HepG2 (cell line): ENCODE measurements around the gene CARTPT. TPM values are rescaled to one million over a fixed set of nuclear protein-coding genes. Genes with fewer than 3 reads are reported as not detected.

Experiments
- ATAC-seq: fragments of 200-7000 bp; cut with Tn5 transposase; 3 replicates; pipeline ENCODE4 v1.9.1; 2020; ENCODE audit warnings: mild to moderate bottlenecking, moderate library complexity
- BruUV-seq: library from RNA; stranded (reverse); fragments of 400-500 nt; replicated peaks from 2 replicates; lab custom pipeline; 2021; lab: Mats Ljungman, UMichigan
- CTCF ChIA-PET: fragments of 300-600 bp; formaldehyde crosslinking; extraction: SDS; loops from one replicate; lab custom pipeline; 2021; ENCODE audit warnings: low total read pairs, inconsistent platforms, low intra/inter-chr PET ratio; lab: Yijun Ruan, JAX
- POLR2A ChIA-PET: fragments of 350-600 bp; sonication (Branson Sonifier 250); formaldehyde crosslinking; loops from one replicate; lab custom pipeline; 2020; ENCODE audit warnings: antibody characterized with exemption, inconsistent platforms; lab: Yijun Ruan, JAX
- DNase-seq: peaks from one replicate; pipeline ENCODE4 v3.0.0-alpha.2; 2015; ENCODE audit warnings: low spot score
- FAIRE-seq: peaks from 3 replicates; lab custom pipeline; 2011; peaks lifted over from hg19 to GRCh38; lab: Jason Lieb, UNC
- H2AFZ ChIP-seq: one replicate; pipeline ENCODE4 v1.6.1; 2011; ENCODE audit warnings: low read length, inconsistent platforms
- H3K27ac ChIP-seq: fragments of 300-600 bp; 3 replicates; pipeline ENCODE4 v1.8.0; 2011; ENCODE audit warnings: mixed run types, mild to moderate bottlenecking, mixed read lengths, low read length, inconsistent platforms; ENCODE audit not compliant: insufficient read depth; ENCODE audit errors: extremely low read length
- H3K27me3 ChIP-seq, 2 experiments: fragments of 200-600 bp in 1 of 2; 2 replicates in 1 of 2; 3 replicates in 1 of 2; pipeline versions ENCODE4 v1.6.0 to v1.8.0; 2011; ENCODE audit warnings: low read length in 2 of 2, mild to moderate bottlenecking in 2 of 2, moderate library complexity in 2 of 2, inconsistent platforms in 1 of 2; ENCODE audit not compliant: insufficient read depth in 2 of 2, control insufficient read depth in 1 of 2
- H3K36me3 ChIP-seq, 2 experiments: fragments of 200-600 bp in 1 of 2; replicated peaks in 1 of 2; 2 replicates in 1 of 2; 3 replicates in 1 of 2; pipeline versions ENCODE4 v1.5.1 to v1.8.0; 2011; ENCODE audit warnings: low read length in 2 of 2, inconsistent platforms in 1 of 2; ENCODE audit not compliant: insufficient read depth in 2 of 2, control insufficient read depth in 1 of 2
- H3K4me1 ChIP-seq: 2 replicates; pipeline ENCODE4 v1.5.1; 2012; ENCODE audit warnings: low read length, inconsistent platforms; ENCODE audit not compliant: insufficient read depth
- H3K4me2 ChIP-seq: 2 replicates; pipeline ENCODE4 v1.6.0; 2011; ENCODE audit warnings: low read depth, low read length, inconsistent platforms
- H3K4me3 ChIP-seq, 3 experiments: fragments of 200-600 bp in 1 of 3; sonication (generic), shearing (Covaris generic) in 1 of 3; replicated peaks in 1 of 3; 2 replicates each; pipeline ENCODE4 v1.5.1; 2011 to 2016; ENCODE audit warnings: low read length in 3 of 3, inconsistent platforms in 2 of 3, low read depth in 2 of 3, mild to moderate bottlenecking in 2 of 3, control low read depth in 1 of 3, mixed read lengths in 1 of 3; ENCODE audit not compliant: insufficient read depth in 1 of 3
- H3K79me2 ChIP-seq: one replicate; pipeline ENCODE4 v1.6.1; 2011; ENCODE audit warnings: low read length, inconsistent platforms; ENCODE audit not compliant: insufficient read depth
- H3K9ac ChIP-seq: 2 replicates; pipeline ENCODE4 v1.6.0; 2011; ENCODE audit warnings: mild to moderate bottlenecking, low read depth, low read length, inconsistent platforms; ENCODE audit not compliant: insufficient read depth
- H3K9me3 ChIP-seq: 2 replicates; pipeline ENCODE4 v1.5.1; 2012; ENCODE audit warnings: mild to moderate bottlenecking, low read length
- H4K20me1 ChIP-seq: 2 replicates; pipeline ENCODE4 v1.6.0; 2011; ENCODE audit warnings: inconsistent platforms, mild to moderate bottlenecking, low read length, moderate library complexity; ENCODE audit not compliant: insufficient read depth
- CBX5 ChIP-seq: sonication (generic); formaldehyde crosslinking; IDR thresholded peaks from 2 replicates; pipeline ENCODE4 v1.4.0; 2020; ENCODE audit warnings: missing genetic modification reagents, borderline replicate concordance
- HNRNPLL ChIP-seq: fragments of 200-400 bp; formaldehyde crosslinking; IDR thresholded peaks from 2 replicates; pipeline ENCODE4 v1.6.1; 2017; ENCODE audit warnings: mild to moderate bottlenecking, low read depth, low read length; ENCODE audit not compliant: poor library complexity, severe bottlenecking
- MAFF ChIP-seq: IDR thresholded peaks from 2 replicates; pipeline ENCODE4 v1.6.1; 2011; ENCODE audit warnings: low read depth, low read length, improper control_type of control experiment
- MAFK ChIP-seq, 2 experiments: IDR thresholded peaks in 1 of 2; conservative IDR thresholded peaks in 1 of 2; 2 replicates each; pipeline ENCODE4 v1.6.1; 2011; ENCODE audit warnings: improper control_type of control experiment in 2 of 2, low read length in 2 of 2
- MBNL3 ChIP-seq: fragments of 250-450 bp; sonication (Bioruptor Pico); conservative IDR thresholded peaks from 2 replicates; pipeline ENCODE4 v1.8.0; 2022; ENCODE audit warnings: mild to moderate bottlenecking, inconsistent platforms
- SNAPC4 ChIP-seq: sonication (generic); formaldehyde crosslinking; IDR thresholded peaks from 2 replicates; pipeline ENCODE4 v1.4.0; 2020; ENCODE audit warnings: mild to moderate bottlenecking, missing genetic modification reagents
- WGBS: methylation state at CpG from one replicate; pipeline ENCODE4 v1.1.6; 2017; ENCODE audit warnings: low lambda C conversion rate; 5-methylcytosine and 5-hydroxymethylcytosine counted together
- in situ Hi-C: cut with HindIII; loops from 2 replicates; pipeline ENCODE4 v1.10.0; 2017; ENCODE audit warnings: low pct_unique_long_range_greater_than_20kb; ENCODE audit not compliant: extremely low pct_ligation_motif_present
- intact Hi-C: fragments of 100-400 bp; cut with micrococcal nuclease; formaldehyde crosslinking; loops from one replicate; pipeline ENCODE4 v1.10.0; 2022; ENCODE audit not compliant: unreplicated experiment
- polyA plus RNA-seq, 8 experiments: library from polyadenylated mRNA; depleted of rRNA in 3 of 8; stranded (reverse) in 7 of 8; unstranded in 1 of 8; fragments of >200 nt; fragmentation: Illumina TruSeq in 4 of 8; extraction: Trizol in 4 of 8; gene quantifications; 2 replicates each; pipeline versions ENCODE4 v1.2.1 to v1.2.3, GENCODE V29; 2011 to 2016; ENCODE audit warnings: low read depth in 4 of 8, missing spikeins in 1 of 8, mixed read lengths in 1 of 8; ENCODE audit not compliant: insufficient read depth in 1 of 8
- total RNA-seq, 5 experiments: library from RNA; depleted of rRNA; stranded (reverse); fragments of >200 nt; fragmentation: Illumina TruSeq; extraction: Trizol; gene quantifications; 2 replicates each; pipeline ENCODE4 v1.2.3, GENCODE V29; 2016; ENCODE audit warnings: low read depth in 1 of 5
- TF ChIP-seq, protein P1 (sequence below): sonication (generic); formaldehyde crosslinking; IDR thresholded peaks from 2 replicates; pipeline ENCODE4 v1.4.0; 2020; ENCODE audit warnings: mild to moderate bottlenecking, missing genetic modification reagents
- TF ChIP-seq, protein P2 (sequence below): sonication (generic); formaldehyde crosslinking; IDR thresholded peaks from 2 replicates; pipeline ENCODE4; 2020; ENCODE audit warnings: missing genetic modification reagents, mild to moderate bottlenecking, borderline replicate concordance
- TF ChIP-seq, protein P3 (sequence below), 2 experiments: sonication (generic) in 1 of 2; formaldehyde crosslinking in 1 of 2; IDR thresholded peaks; 2 replicates each; pipeline versions ENCODE4 v1.6.1 to v1.9.0; 2014 to 2022; ENCODE audit warnings: antibody characterized with exemption in 1 of 2, borderline replicate concordance in 1 of 2, inconsistent platforms in 1 of 2, low read depth in 1 of 2, missing genetic modification reagents in 1 of 2

Gene CARTPT
- total and polyA plus RNA-seq, 2 of the 13 experiments (the other 11 are each of a cell fraction or from before 2014, with no cell fraction given) = not detected

DNA sequence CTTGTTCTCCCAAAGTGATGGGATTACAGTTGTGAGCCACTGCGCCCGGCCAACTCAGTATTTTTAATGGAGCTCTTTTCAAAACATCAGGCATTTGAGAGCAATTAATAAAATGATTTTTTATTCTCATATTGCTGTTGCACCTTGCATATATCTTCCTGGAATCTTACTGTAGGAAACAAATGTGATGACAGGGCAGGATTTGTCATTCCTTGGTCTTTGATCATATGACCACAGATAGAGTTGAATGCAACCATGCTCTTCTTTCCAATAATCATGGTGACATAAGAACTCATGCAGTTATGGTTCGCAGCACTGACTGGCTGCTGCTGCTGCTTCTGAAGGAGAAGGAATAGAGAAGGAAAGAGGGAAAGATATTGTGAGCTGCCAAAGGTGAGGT, 28.1 kb downstream of the CARTPT start:
- peaks cover 27% of the 10 kb centered on the region for H3K4me1 ChIP-seq
- intact Hi-C loops (no loop called here), in situ Hi-C loops (no loop called here)
- POLR2A ChIA-PET = no interaction called here
- no peak overlapping the region for H3K4me3 ChIP-seq
- H3K27me3 ChIP-seq = no peaks in the 10 kb centered on the region
- FAIRE-seq (no peak), DNase-seq (no peak), ATAC-seq (no peak)
- H3K4me2 ChIP-seq = no peak overlapping the region
- no peaks in the 10 kb centered on the region for H3K79me2 ChIP-seq
- CTCF ChIA-PET = no interaction called here
- WGBS = 76% methylated on average over 3 of the region's 3 CpGs
- BruUV-seq = no TSS peak
- H2AFZ ChIP-seq = no peak overlapping the region
- no peaks in the 10 kb centered on the region for H3K9me3 ChIP-seq
- H3K9ac ChIP-seq = no peak overlapping the region
- H4K20me1 ChIP-seq = no peaks in the 10 kb centered on the region
- H3K27ac ChIP-seq = no peak overlapping the region
- no peaks in the 10 kb centered on the region for H3K36me3 ChIP-seq
- TF ChIP-seq MAFK (conservative IDR thresholded peaks at IDR 0.05 in 1 of 2, IDR thresholded peaks at IDR 0.05 in 1 of 2; ENCODE audit: low read length in 2 of 2) (peak; percentile 56 to 71; a peak in 3 of 4 replicates), CBX5 (CRISPR knock-in tag) (no peak), SNAPC4 (CRISPR knock-in tag) (no peak), MBNL3 (CRISPR knock-in tag) (no peak), HNRNPLL (no peak), MAFF (peak; percentile 44)
- TF ChIP-seq, protein P1, sequence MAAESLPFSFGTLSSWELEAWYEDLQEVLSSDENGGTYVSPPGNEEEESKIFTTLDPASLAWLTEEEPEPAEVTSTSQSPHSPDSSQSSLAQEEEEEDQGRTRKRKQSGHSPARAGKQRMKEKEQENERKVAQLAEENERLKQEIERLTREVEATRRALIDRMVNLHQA (CRISPR knock-in tag) = no peak
- TF ChIP-seq, protein P2, sequence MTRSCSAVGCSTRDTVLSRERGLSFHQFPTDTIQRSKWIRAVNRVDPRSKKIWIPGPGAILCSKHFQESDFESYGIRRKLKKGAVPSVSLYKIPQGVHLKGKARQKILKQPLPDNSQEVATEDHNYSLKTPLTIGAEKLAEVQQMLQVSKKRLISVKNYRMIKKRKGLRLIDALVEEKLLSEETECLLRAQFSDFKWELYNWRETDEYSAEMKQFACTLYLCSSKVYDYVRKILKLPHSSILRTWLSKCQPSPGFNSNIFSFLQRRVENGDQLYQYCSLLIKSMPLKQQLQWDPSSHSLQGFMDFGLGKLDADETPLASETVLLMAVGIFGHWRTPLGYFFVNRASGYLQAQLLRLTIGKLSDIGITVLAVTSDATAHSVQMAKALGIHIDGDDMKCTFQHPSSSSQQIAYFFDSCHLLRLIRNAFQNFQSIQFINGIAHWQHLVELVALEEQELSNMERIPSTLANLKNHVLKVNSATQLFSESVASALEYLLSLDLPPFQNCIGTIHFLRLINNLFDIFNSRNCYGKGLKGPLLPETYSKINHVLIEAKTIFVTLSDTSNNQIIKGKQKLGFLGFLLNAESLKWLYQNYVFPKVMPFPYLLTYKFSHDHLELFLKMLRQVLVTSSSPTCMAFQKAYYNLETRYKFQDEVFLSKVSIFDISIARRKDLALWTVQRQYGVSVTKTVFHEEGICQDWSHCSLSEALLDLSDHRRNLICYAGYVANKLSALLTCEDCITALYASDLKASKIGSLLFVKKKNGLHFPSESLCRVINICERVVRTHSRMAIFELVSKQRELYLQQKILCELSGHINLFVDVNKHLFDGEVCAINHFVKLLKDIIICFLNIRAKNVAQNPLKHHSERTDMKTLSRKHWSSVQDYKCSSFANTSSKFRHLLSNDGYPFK = no peak
- TF ChIP-seq, protein P3, sequence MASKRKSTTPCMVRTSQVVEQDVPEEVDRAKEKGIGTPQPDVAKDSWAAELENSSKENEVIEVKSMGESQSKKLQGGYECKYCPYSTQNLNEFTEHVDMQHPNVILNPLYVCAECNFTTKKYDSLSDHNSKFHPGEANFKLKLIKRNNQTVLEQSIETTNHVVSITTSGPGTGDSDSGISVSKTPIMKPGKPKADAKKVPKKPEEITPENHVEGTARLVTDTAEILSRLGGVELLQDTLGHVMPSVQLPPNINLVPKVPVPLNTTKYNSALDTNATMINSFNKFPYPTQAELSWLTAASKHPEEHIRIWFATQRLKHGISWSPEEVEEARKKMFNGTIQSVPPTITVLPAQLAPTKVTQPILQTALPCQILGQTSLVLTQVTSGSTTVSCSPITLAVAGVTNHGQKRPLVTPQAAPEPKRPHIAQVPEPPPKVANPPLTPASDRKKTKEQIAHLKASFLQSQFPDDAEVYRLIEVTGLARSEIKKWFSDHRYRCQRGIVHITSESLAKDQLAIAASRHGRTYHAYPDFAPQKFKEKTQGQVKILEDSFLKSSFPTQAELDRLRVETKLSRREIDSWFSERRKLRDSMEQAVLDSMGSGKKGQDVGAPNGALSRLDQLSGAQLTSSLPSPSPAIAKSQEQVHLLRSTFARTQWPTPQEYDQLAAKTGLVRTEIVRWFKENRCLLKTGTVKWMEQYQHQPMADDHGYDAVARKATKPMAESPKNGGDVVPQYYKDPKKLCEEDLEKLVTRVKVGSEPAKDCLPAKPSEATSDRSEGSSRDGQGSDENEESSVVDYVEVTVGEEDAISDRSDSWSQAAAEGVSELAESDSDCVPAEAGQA (IDR thresholded peaks at IDR 0.05; ENCODE audit: low read depth) = no peak
- TF ChIP-seq, protein P3 (CRISPR knock-in tag; IDR thresholded peaks at IDR 0.05; ENCODE audit: borderline replicate concordance) = no peak
